ENCODE measurements around the gene TPPP.
"Not testable (repeated sequence)": the region's sequence is repeated elsewhere in the genome, so short reads cannot be mapped to it uniquely, and the experiment has no call there.

DNA sequence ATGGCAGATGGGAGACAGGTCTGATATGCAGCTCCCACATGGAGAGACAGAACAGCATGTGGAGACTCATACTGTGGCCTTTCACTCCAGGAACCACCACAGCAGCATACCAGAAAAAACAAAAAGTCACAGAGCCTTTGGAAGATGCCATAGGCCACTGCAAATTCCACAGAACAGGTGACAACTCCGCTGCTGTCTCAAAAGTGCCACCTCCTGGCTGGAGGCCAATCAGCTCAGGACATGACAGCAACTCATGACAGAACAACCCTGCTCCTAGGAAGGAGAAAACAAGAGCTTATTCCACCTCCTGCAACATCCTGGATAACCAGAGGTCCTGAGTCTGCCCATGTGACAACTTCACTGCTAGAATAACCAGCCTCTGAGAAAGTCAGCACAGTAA lies 41.0 kb upstream of the TPPP start:
- TF ChIP-seq, protein P1, sequence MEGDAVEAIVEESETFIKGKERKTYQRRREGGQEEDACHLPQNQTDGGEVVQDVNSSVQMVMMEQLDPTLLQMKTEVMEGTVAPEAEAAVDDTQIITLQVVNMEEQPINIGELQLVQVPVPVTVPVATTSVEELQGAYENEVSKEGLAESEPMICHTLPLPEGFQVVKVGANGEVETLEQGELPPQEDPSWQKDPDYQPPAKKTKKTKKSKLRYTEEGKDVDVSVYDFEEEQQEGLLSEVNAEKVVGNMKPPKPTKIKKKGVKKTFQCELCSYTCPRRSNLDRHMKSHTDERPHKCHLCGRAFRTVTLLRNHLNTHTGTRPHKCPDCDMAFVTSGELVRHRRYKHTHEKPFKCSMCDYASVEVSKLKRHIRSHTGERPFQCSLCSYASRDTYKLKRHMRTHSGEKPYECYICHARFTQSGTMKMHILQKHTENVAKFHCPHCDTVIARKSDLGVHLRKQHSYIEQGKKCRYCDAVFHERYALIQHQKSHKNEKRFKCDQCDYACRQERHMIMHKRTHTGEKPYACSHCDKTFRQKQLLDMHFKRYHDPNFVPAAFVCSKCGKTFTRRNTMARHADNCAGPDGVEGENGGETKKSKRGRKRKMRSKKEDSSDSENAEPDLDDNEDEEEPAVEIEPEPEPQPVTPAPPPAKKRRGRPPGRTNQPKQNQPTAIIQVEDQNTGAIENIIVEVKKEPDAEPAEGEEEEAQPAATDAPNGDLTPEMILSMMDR (IDR thresholded peaks at IDR 0.05), result not testable (repeated sequence)
- TF ChIP-seq JUN, PRDM15 (CRISPR knock-in tag; IDR thresholded peaks at IDR 0.05): not testable (repeated sequence)
